SK-N-DZ (cell line): ENCODE measurements around the gene VGLL1.
A peak's percentile ranks its signal among the peaks of the same experiment; 100 is the strongest.

ENCODE experiments used
- DNase-seq: peaks from one replicate; pipeline ENCODE4 v3.0.0-alpha.2; 2015; ENCODE audit warnings: low spot score
- small RNA-seq, 2 experiments: library from RNA; depleted of rRNA; stranded (forward); fragments of <200 nt; gene quantifications; one replicate each; pipeline ENCODE3, GENCODE V24; 2014

VGLL1 gene

DNA sequence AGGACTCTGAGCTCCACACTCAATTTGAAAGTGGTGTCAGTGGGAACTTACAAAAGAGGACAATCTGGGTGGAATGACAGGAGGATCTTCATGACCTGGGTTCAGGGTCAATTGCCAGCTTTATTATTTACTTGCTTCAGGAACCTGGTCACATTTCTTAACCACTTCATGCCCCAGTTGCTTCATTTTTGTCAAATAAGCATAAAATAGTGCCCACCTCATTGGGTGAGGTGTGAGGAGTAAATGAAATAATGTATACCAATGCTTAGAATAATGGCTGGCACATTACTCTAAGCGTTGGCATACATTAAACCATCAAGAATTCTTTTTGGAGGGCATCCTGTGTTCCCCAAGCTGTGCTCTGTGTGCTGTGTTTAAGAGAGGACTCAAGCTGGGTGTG is 19.4 kb downstream of the VGLL1 start:
- no peak for DNase-seq

GRCh38 chrX:136555694-136556093 is 23.7 kb downstream of the VGLL1 start:
- DNase-seq, result no peak

- DNase-seq, result no peak
These were observed 40.0 kb downstream of the VGLL1 start for GRCh38 chrX:136572030-136572429.

DNA sequence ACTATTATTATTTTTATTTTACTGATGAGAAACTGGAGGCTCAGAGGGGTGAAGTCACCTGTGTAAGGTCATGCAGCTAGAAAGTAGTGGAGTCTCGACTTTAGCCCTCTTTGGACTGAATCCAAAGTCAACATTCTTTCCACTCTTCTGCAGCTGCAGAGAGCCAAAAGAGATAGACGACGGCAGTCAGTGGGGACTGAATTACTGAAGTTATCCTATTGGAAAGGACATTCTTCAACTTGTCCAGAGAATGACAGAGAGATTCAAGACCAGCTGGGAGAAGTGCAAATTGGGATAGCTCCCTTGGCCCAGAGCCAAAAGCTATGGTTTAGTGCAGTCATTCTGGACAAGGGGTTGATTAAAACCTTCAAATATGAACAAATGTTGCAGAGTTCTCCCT is 42.5 kb downstream of the VGLL1 start:
- DNase-seq, result no peak

DNA sequence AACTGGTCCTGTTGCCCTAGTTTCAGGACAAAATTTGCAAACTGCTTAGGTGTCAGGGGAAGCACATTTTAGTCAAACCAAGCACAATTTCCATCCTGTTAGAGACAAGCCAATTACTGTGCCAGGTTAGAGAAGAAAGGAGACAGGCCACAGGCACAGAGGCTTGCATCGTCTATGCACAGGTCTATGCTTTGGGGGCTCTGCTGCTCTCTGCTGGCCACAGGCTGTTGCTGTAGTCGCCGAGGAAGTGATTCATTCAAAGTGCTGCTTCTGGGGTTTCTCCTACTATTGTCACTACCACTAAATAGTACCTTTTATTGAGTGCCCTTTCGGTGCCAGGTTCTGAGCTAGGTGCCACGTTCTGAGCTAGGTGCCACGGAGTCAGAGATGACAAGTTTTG is 45.5 kb downstream of the VGLL1 start:
- DNase-seq, result peak; percentile 20

- no peak for DNase-seq
These were observed 48.3 kb downstream of the VGLL1 start for GRCh38 chrX:136580316-136580715.

- DNase-seq, result no peak
These were observed 50.6 kb downstream of the VGLL1 start for GRCh38 chrX:136582624-136583023.

DNA sequence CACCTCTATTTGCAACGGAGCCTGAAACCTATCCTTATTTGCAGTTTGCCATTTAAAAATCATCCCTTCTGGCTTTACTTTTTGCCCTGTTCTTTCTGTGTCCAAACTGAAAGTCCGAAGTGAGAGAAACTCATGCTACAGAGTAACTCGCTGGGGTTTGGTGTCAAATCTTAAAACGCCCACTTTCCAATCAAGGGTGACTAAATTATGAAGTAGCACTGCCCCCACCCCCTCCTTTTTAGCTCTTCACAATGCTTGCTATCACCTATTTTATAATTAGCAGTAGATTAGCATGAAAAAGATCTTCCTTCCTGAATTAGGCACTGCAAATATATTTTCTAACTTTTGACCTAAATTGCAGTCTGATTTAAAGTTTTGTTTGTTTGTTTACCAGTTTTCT is 52.5 kb downstream of the VGLL1 start:
- no peak for DNase-seq

DNA sequence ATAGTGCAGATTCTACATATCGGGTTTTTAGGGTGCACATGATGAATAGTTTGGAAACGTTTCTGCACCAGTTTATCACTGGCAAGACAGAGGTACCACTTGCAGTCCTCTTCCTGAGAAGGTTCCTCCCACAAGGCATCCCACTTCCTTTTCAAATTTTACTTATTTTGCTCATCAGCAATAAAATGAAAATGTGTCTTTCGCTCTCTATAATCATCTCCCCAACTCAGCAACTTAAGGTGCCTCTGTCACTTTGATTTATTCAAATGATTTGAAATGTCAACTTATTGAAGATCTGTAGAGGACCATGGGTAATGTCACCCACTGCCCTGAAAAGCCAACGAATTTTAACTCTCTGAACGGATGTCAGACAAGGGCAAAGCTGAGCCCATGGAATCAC is 53.2 kb downstream of the VGLL1 start:
- no peak for DNase-seq

DNA sequence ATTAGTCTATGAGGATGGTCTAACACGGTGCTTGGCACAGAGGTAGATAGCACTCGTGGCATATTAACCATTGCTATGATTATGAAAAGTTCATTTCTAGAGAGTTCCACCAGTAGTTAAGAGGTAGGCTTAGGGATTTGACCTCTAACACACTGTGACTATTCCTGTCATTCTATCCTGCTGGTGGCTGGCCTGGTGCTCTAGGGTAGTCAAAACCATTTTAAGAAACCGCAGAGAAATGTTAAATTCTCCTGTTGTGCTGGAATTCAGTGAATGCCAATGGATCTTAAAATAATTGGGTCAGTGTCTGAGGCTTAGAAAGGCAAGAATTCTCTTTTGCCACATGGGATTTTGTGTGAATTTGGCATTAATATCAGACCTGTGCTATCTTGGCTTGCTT is 53.9 kb downstream of the VGLL1 start:
- no peak for DNase-seq

- DNase-seq, result no peak
These were observed 54.4 kb downstream of the VGLL1 start for GRCh38 chrX:136586386-136586785.

DNA sequence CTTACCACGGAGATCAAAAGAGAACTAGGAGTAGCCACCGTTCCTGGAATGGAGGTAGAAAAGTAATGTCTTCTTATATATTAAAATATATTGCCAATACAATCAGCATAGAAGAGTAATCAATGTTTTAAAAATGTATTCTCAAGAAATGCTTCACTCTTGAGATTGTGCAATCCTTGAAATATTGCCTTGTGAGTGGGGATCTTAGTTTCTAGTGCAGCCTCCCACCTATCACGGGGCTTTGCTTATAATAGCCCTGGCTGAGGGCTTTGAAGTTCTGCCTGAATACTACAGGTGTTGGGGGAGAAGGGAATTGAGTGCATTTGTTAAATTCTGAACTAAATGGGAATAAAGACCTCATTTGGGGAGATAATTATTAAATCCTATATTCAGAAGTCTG is 55.5 kb downstream of the VGLL1 start:
- no peak for DNase-seq

DNA sequence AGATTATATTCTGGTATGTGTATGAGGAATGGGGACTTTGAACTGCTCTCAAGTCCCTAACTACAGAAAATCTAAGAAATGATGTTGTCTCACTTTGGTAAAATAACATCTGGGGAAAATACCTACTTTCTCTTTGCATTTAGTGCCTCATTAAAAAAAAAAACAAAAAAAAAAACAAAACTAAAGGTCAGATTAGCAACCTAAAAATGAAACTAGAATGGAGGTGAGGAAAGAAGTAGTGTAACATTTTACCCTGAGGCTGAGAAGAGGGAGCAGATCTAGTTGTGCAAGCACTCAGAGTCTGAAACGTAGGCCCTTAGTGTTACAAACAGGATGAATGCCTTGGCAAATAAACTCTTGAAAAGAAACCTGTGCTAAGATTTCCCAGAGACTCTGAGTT is 56.0 kb downstream of the VGLL1 start:
- DNase-seq, result no peak

DNA sequence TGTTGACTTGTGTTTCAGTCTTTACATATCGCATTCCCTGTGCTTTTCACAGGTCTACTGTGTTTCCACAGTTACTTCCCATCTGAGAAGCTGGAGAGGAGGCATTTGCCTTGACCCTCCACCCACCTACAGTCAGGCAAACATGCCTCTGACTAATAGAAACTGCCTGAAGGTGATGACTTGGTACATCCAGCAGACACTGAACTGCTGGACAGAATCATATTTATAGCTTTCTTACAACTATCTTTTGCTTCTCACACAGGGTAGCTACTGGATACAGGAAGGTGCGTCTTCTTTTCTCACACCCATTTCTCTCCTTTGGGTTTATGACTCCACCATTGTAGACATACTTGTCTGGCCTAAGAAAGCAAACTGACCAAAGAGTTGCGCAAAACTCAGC is 58.0 kb downstream of the VGLL1 start:
- no peak for DNase-seq

- no peak for DNase-seq
These were observed 65.3 kb downstream of the VGLL1 start for GRCh38 chrX:136597356-136597755.

DNA sequence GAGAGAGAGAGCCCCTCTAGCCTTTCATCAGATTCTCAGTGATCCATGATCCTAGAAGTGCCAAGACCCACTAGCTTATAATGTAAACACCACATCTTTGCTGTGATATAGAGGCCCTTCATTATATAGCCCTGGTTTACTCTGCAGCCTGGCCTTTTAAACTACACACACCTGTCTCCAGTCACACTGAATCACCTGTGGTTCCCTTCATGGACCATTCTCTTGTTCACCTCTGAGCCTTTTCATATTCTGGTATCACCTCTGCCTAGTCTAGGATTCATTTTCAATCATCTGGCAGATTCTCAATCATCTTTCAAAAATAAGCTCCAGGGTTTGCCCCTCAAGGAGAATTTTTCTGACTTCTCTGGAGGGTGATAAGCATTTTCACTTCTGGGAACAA is 65.9 kb downstream of the VGLL1 start:
- no peak for DNase-seq

- no peak for DNase-seq
These were observed 66.6 kb downstream of the VGLL1 start for GRCh38 chrX:136598631-136599030.

- no peak for DNase-seq
These were observed 68.0 kb downstream of the VGLL1 start for GRCh38 chrX:136600059-136600458.

Small RNA genes within 50 kb of the gene (small RNA-seq; reads per million reads assigned to genes)
- gene MIR934 (0 reads per million in 2 experiments), gene RF00019 (0 reads per million in 2 experiments), gene RNU6-320P (0 reads per million in 2 experiments)
